ENCODE results near the gene CA5A. TPM values are rescaled to one million over a fixed set of nuclear protein-coding genes. Genes with fewer than 3 reads are reported as not detected.
"Not testable (repeated sequence)": the region's sequence is repeated elsewhere in the genome, so short reads cannot be mapped to it uniquely, and the experiment has no call there.

Gene CA5A
- total RNA-seq, 1 experiment from 2014 or later, result not detected

DNA sequence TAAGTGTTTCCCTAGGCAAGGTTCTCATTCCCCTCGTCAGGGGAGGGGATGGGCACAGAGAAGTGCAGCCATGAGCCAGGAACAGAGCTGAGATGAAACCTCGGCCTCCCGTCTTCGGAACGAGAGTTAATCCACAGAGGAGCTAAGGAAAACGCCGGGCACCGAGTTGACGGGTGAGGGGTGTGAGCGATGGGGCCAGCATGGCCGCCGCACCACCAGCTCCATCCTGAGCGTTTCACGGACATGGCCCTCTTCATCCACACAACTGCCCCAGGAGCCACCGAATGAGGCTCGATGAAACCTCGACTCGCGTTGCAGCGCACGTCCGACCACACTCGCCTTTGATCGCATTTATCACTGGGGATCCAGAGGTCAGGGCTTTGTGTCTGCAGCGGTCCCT, 21.5 kb downstream of the CA5A start:
- H3K79me2 ChIP-seq (ENCODE audit: insufficient read depth, low read length), result no peaks in the 10 kb centered on the region
- H3K4me1 ChIP-seq (ENCODE audit: control insufficient read depth in 1 of 2, insufficient read depth in 2 of 2, low read length in 2 of 2), result no peaks in the 10 kb centered on the region
- H3K9me3 ChIP-seq (ENCODE audit: control insufficient read depth in 1 of 2, insufficient read depth in 1 of 2, low read depth in 1 of 2, low read length in 2 of 2), result no peaks in the 10 kb centered on the region
- H4K20me1 ChIP-seq (ENCODE audit: insufficient read depth), result no peaks in the 10 kb centered on the region
- DNase-seq (ENCODE audit: low read depth, low spot score) (no peak), ATAC-seq (no peak)
- no peak overlapping the region for H3K4me3 ChIP-seq (replicated peaks in 1 of 2; ENCODE audit: low read depth in 1 of 2, low read length in 2 of 2)
- H3K27ac ChIP-seq (ENCODE audit: low read depth, low read length), result no peak overlapping the region
- H2AFZ ChIP-seq (ENCODE audit: low read depth, low read length, poor library complexity, severe bottlenecking), result no peak overlapping the region
- TF ChIP-seq, protein P1, sequence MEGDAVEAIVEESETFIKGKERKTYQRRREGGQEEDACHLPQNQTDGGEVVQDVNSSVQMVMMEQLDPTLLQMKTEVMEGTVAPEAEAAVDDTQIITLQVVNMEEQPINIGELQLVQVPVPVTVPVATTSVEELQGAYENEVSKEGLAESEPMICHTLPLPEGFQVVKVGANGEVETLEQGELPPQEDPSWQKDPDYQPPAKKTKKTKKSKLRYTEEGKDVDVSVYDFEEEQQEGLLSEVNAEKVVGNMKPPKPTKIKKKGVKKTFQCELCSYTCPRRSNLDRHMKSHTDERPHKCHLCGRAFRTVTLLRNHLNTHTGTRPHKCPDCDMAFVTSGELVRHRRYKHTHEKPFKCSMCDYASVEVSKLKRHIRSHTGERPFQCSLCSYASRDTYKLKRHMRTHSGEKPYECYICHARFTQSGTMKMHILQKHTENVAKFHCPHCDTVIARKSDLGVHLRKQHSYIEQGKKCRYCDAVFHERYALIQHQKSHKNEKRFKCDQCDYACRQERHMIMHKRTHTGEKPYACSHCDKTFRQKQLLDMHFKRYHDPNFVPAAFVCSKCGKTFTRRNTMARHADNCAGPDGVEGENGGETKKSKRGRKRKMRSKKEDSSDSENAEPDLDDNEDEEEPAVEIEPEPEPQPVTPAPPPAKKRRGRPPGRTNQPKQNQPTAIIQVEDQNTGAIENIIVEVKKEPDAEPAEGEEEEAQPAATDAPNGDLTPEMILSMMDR (IDR thresholded peaks at IDR 0.05 in 2 of 3, conservative IDR thresholded peaks at IDR 0.05 in 1 of 3; ENCODE audit: borderline replicate concordance in 1 of 3, insufficient read depth in 1 of 3, low read depth in 2 of 3, low read length in 2 of 3), result no peak
- TF ChIP-seq ZFX (IDR thresholded peaks at IDR 0.05), result no peak
- no peak for TF ChIP-seq SRF (IDR thresholded peaks at IDR 0.05; ENCODE audit: low read depth)
- no peak for TF ChIP-seq CBX3 (IDR thresholded peaks at IDR 0.05; ENCODE audit: low read depth)
- no peak for TF ChIP-seq CEBPB (IDR thresholded peaks at IDR 0.05; ENCODE audit: low read depth)
- no peak for TF ChIP-seq ELF1 (IDR thresholded peaks at IDR 0.05; ENCODE audit: borderline replicate concordance, low read depth)
- TF ChIP-seq, protein P2, sequence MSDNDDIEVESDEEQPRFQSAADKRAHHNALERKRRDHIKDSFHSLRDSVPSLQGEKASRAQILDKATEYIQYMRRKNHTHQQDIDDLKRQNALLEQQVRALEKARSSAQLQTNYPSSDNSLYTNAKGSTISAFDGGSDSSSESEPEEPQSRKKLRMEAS (IDR thresholded peaks at IDR 0.05), result no peak
- TF ChIP-seq EZH2phosphoT487 (IDR thresholded peaks at IDR 0.05; ENCODE audit: borderline replicate concordance), result no peak
- TF ChIP-seq YY1 (IDR thresholded peaks at IDR 0.05; ENCODE audit: extremely low read depth, insufficient replicate concordance, low read depth, low read length), result no peak
- TF ChIP-seq POLR2A (IDR thresholded peaks at IDR 0.05; ENCODE audit: borderline replicate concordance, extremely low read depth, insufficient read depth, insufficient read length), result no peak
- intact Hi-C loops (cut with micrococcal nuclease), result no loop called here
- ChIA-PET POLR2A (no interaction called here), RAD21 (ENCODE audit: low non-redundant PET in 1 of 2, low total read pairs in 2 of 2, uncharacterized antibody in 2 of 2, unreplicated experiment in 2 of 2) (no interaction called here), CTCF (interaction anchor here (0.7 kb wide), 1 partner anchor 96 kb away, joined by 3 read pairs; no protein-coding TSS in a partner anchor)
- H3K9me2 ChIP-seq (ENCODE audit: insufficient read depth), result no peaks in the 10 kb centered on the region
- no peaks in the 10 kb centered on the region for H3K27me3 ChIP-seq (ENCODE audit: insufficient read depth, low read length)
- BruUV-seq (replicated peaks), result no TSS peak
- no peak overlapping the region for H3K9ac ChIP-seq (ENCODE audit: low read length)
- H3K4me2 ChIP-seq (ENCODE audit: low read length), result no peak overlapping the region
- H3K36me3 ChIP-seq (ENCODE audit: control insufficient read depth in 1 of 2, insufficient read depth in 2 of 2, low read length in 2 of 2), result no peaks in the 10 kb centered on the region

DNA sequence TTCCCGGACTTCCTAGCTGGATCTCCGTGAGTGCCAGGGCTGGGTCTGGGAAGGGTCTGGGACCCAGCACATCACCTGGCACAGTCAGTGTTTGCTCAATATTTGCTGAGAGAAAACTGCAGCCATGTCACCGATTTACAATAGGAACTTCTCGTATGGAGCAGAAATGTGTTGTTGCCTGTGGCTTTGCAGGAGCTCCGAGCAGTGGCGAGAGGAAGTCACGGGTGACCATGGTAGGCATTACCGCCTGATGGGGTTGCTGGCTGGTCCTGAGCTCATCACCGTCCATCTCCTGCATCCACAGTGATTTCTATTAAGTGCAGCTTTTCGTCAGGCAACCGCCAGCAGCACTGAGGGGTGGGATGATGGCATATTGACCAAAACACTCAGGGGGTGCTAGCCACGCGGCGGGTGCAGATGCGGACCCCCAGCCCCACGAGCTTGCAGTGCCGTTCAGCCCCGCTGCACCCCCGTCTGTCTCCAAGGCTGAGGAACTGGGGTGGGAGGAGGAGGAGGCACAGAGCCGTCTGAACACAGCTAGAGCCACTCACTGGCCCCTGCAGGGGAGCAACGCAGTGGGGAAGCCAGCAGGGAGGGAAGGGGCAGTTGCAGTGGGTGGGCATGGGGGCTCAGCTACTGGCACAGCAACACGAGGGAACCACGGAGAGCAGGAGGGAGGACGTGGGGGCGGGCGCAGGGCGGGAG, 22.2 kb downstream of the CA5A start:
- POLR2A ChIA-PET, result interaction anchor here (0.6 kb wide), 1 partner anchor 11 kb away, joined by 5 read pairs; no protein-coding TSS in a partner anchor
- intact Hi-C loops (cut with micrococcal nuclease); H3K4me2 ChIP-seq (ENCODE audit: low read length); H2AFZ ChIP-seq (ENCODE audit: low read depth, low read length, poor library complexity, severe bottlenecking); H3K36me3 ChIP-seq (ENCODE audit: control insufficient read depth in 1 of 2, insufficient read depth in 2 of 2, low read length in 2 of 2); H3K4me1 ChIP-seq (ENCODE audit: control insufficient read depth in 1 of 2, insufficient read depth in 2 of 2, low read length in 2 of 2); H3K9me2 ChIP-seq (ENCODE audit: insufficient read depth); RAD21 ChIA-PET (ENCODE audit: low non-redundant PET in 1 of 2, low total read pairs in 2 of 2, uncharacterized antibody in 2 of 2, unreplicated experiment in 2 of 2); H4K20me1 ChIP-seq (ENCODE audit: insufficient read depth); H3K9me3 ChIP-seq (ENCODE audit: control insufficient read depth in 1 of 2, insufficient read depth in 1 of 2, low read depth in 1 of 2, low read length in 2 of 2); BruUV-seq (replicated peaks); H3K79me2 ChIP-seq (ENCODE audit: insufficient read depth, low read length); DNase-seq (ENCODE audit: low read depth, low spot score); ATAC-seq; H3K4me3 ChIP-seq (replicated peaks in 1 of 2; ENCODE audit: low read depth in 1 of 2, low read length in 2 of 2); H3K27ac ChIP-seq (ENCODE audit: low read depth, low read length); H3K27me3 ChIP-seq (ENCODE audit: insufficient read depth, low read length); H3K9ac ChIP-seq (ENCODE audit: low read length); CTCF ChIA-PET: not testable (repeated sequence)

DNA sequence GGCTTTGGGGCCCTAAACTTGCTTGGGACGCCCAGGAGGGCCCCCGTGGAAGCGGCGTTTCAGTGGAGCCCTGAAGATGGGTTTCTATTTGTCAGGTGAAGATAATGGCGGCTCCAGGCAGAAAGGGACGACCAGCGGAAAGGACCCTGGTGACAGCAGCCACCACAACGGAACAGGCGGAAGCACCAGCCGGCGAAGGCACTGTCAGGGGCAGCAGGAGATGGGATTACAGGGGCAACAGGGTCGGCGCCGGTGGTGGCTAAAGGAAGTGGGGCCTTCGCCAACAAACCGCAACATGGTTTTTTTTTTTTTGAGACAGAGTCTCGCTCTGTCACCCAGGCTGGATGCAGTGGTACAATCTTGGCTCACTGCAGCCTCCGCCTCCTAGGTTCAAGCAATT, 23.6 kb downstream of the CA5A start:
- POLR2A ChIA-PET; RAD21 ChIA-PET (ENCODE audit: low non-redundant PET in 1 of 2, low total read pairs in 2 of 2, uncharacterized antibody in 2 of 2, unreplicated experiment in 2 of 2); ATAC-seq: not testable (repeated sequence)

More for the DNA sequence above, 23.6 kb downstream of the CA5A start:
- H3K9ac ChIP-seq (ENCODE audit: low read length); DNase-seq (ENCODE audit: low read depth, low spot score); H3K27ac ChIP-seq (ENCODE audit: low read depth, low read length); H3K4me1 ChIP-seq (ENCODE audit: control insufficient read depth in 1 of 2, insufficient read depth in 2 of 2, low read length in 2 of 2); H2AFZ ChIP-seq (ENCODE audit: low read depth, low read length, poor library complexity, severe bottlenecking); H3K79me2 ChIP-seq (ENCODE audit: insufficient read depth, low read length); H3K9me2 ChIP-seq (ENCODE audit: insufficient read depth); H3K4me3 ChIP-seq (replicated peaks in 1 of 2; ENCODE audit: low read depth in 1 of 2, low read length in 2 of 2); H3K9me3 ChIP-seq (ENCODE audit: control insufficient read depth in 1 of 2, insufficient read depth in 1 of 2, low read depth in 1 of 2, low read length in 2 of 2); H3K4me2 ChIP-seq (ENCODE audit: low read length); intact Hi-C loops (cut with micrococcal nuclease); H3K27me3 ChIP-seq (ENCODE audit: insufficient read depth, low read length); H4K20me1 ChIP-seq (ENCODE audit: insufficient read depth); CTCF ChIA-PET; BruUV-seq (replicated peaks); H3K36me3 ChIP-seq (ENCODE audit: control insufficient read depth in 1 of 2, insufficient read depth in 2 of 2, low read length in 2 of 2): not testable (repeated sequence)
